NCI-H526 (cell line): Measurements from ENCODE around the gene FAM151A.

Experiments used
- DNase-seq, 2 experiments: peaks; one replicate each; lab custom pipeline; 2025; lab: John Stamatoyannopoulos, UW

The FAM151A gene

GRCh38 chr1:54604051-54604450, 19.3 kb downstream of the FAM151A start:
- DNase-seq = no peak

- DNase-seq = no peak
These were observed 20.1 kb downstream of the FAM151A start for GRCh38 chr1:54603241-54603640.

DNA sequence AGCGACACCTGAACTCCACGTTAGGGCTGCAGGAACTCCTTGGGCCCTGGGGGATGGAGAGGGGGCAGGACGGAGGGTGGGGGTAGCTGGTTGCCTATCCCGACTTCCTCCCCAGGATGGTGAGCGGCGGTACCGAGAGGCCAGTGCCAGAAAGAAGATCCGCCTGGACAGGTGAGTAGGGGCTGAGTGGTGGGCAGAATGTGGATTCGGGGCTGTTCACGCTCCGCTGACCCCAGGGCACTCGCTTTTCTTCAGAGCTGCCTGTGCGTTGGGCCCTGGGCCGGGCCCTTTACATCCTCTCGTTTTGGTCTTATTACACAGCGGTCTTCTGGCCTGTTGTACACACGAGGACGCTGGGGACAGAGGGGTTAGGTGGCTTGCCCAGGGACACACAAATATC, 20.8 kb downstream of the FAM151A start:
- DNase-seq = no peak

DNA sequence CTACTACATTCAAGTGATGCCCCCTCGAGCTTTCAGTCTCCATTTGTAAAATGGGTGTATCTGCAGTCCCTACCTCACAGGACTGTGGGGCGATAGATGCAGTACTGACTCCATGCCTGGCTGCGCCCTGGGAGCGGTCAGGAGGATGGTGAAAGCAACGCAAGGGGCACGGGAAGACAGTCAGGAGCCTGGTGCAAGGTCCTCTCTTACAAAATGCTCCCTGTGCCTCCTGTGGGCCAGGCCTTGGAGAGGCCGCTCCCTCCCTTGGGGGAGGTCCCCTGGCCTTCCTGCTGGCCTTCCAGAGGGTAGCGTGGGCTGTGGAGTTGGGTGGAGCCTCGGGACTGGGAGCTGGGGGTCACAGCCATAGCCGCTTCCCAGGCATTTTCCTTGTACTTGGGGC, 21.6 kb downstream of the FAM151A start:
- DNase-seq = no peak

GRCh38 chr1:54600947-54601721, 22.2 kb downstream of the FAM151A start:
- no peak for DNase-seq

DNA sequence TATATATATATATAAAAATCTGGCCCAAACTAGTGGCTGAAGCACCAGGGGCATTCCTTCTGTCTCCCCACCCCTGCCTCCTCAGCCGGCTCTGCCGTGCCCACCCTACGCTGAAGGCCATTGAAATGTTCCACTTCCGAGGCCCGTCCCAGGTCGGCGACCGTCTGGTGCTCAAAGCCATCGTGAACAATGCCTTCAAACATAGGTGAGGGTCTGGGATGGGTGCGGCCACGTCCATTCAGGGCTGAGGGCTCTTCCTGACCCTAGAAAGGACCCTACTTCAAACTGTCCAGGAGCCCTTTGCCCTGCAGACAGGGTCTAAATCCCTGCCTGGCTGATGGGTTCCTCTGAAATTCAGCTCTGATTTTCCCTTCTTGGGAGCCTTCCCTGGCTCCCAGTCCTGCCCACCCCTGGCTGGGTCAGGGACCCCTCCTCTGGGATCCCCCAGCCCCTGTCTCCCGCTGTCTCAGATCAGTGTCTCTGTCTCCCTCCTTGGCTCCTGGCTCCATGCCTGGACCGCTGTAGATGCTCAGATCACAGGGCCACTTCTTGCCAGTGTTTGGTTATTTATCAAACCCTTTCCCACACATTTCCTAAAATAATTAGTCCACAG, 24.0 kb downstream of the FAM151A start:
- DNase-seq = no peak

- DNase-seq = no peak
These were observed 25.8 kb downstream of the FAM151A start for GRCh38 chr1:54597455-54598030.

DNA sequence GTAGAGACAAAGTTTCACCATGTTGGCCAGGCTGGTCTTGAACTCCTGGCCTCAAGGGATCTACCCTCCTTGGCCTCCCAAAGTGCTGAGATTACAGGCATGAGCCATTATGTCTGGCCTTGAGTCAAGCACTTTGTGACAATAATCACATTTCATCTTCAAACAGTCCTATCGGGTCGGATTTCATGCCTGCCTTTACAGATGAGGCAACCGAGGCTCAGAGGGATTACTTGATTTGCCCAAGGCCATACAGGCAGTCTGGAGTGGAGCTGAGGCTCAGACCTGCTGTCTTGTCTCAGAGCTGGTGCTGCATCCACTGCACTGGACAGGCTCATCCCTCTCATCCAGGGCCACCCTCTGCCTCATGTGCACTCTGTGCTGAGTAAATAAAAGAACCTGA, 26.6 kb downstream of the FAM151A start:
- no peak for DNase-seq

DNA sequence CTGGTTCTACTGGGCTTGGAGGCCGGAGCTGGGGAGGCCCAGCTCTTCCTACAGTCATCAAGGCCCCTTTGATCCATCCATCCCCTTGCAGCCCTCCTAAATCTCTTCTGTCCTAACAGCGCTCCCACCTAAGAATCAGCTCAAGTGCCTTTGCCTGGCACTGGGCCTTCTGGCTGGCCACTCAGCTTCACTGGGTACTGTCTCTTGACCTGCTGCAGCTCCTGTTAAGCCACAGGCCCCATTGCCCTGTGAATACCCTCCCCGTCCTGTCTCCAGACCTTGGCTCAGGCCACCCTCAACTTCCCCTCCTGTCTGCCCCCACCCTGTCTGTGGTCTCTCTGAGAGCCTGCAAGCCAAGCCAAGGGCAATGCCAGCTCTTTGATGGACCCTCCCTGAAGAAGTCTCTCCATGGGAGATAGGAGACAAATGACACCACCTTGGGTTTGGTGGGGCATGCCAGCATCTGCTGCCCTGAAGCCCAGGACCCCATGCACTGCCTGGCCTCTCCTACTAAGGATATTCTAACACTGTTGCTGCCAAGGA, 27.3 kb downstream of the FAM151A start:
- DNase-seq = no peak

- no peak for DNase-seq
These were observed 28.9 kb downstream of the FAM151A start for GRCh38 chr1:54594463-54594862.

DNA sequence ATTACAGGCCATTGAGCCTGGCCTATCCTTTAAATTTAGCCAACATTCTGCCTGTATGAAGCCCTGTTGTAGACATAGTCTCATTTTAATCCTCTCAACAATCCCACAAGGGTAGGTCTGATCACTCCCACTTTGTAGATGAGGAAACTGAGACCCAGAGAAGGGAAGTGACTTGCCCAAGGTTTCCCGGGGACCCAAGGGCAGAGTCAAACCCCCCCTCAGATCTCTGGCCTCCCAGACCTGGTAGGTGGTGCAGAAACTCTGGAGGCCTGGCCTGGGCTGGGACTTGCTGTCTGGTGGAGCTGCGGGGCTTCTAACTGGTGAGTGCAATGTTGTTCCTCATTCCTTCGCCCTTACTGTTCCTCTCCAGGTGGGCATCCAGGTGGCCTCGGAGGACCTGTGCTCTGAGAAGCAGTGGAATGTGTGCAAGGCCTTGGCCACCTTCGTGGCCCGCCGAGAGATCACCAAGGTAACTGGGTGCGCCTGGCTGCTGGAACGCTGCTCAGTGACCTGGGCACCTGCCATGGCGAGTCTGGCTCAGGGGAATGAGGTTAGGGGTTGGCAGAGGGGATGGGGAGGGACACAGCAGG, 29.7 kb downstream of the FAM151A start:
- DNase-seq = no peak

- DNase-seq = peak in 1 of 2 experiments; percentile 36
These were observed 32.1 kb downstream of the FAM151A start for GRCh38 chr1:54591127-54591756.

DNA sequence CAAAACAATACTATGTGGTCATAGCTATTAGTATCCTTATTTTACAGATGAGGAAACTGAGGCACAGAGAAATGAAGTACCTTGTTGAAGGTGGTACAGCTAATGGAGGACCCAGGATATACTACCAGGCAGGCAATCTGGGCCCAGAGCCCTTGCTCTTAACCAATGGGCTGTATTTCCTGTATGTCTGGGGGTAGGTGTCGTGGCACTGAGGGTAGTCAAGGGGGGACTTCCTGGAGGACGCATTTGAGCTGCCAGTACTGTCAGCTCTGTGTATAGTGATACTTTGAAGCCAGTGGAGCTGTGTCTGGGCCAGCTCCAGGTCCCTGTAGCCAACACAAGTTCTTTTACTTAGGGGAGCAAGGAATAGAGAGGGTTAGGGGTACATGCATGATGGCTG, 34.9 kb downstream of the FAM151A start:
- DNase-seq = no peak

DNA sequence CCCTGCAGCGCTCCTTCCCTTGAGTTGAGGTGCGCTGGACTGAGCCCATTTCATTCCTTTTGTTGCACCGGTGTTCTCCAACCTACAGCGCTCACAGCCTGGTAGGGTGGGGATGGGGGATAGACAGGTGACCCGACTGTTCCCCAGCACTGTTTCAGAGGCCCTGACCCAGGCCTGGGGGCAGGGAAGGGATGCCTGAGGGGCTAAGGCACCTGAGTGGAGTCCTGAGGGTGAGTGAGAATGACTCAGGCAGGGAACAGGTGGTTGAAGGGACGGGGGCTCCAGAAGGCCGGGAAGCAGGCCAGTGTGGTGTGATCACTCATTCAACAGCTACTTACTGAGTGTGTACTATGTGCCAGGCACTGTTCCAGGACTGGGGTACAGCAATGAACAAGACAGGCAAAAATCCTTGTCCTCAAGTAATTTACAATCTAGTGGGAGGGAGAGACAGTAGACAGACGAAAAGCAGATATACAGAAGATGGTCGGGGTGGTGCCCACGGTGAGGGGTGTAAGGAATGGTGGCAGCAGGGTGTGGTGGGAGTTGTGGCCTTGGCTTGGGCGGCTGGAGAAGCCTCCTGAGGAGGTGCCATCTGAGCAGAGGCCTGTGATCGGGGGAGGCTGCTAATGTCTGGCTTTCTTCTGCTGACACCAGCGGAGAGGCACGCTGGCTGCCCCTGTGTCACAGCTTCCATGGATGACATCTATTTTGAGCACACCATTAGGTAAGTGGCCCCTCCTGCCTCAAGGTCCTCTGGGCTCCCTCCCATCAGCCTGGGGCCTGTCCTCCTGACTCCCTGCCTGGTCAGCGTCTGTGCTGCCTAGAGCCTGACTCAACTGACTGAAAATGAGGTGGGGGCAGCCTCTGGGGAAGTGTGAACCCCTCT, 37.9 kb downstream of the FAM151A start:
- no peak for DNase-seq

DNA sequence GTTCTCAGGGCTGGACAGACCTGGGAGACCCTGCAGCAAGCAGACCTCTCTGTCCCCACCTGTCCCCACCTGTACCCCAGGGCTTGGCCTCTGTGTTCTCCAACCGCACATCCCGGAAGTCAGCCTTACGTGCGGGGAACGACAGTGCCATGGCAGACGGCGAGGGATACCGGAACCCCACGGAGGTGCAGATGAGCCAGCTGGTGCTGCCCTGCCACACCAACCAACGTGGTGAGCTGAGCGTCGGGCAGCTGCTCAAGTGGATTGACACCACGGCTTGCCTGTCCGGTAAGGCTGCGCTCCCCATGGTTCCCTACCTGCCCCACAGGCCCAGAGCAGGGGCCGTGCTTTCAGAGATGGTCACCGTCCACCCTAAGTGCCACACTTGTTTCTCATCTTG, 38.8 kb downstream of the FAM151A start:
- DNase-seq = no peak

DNA sequence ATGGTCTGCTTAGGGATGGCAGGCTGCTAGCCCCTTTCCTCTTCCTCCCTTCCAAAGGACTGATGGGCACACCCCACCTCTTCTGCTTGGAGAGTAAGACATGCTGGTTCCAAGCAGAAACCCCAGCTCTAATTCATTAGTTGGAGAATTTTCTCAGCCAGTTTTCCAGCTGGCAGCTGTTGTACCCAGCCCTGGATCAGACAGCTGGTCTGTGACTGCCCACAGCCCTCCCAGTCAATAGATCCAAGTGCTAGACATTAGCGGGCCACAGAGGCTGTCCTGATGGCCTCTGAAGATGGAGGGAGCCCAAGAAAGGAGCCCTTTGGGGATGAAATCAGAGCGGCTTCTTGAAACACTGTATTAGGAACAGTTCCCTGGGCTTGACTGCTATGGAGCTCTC, 39.5 kb downstream of the FAM151A start:
- no peak for DNase-seq

GRCh38 chr1:54583307-54583686, 40.0 kb downstream of the FAM151A start:
- DNase-seq = no peak

GRCh38 chr1:54582566-54583306, 40.6 kb downstream of the FAM151A start:
- DNase-seq = peak; percentile 42 to 73

GRCh38 chr1:54581621-54582035, 41.7 kb downstream of the FAM151A start:
- peak in 1 of 2 experiments; percentile 35 for DNase-seq

- DNase-seq = no peak
These were observed 42.3 kb downstream of the FAM151A start for GRCh38 chr1:54580856-54581550.
